ENCODE data around the gene SLC27A1.
"Not testable (repeated sequence)": the region's sequence is repeated elsewhere in the genome, so short reads cannot be mapped to it uniquely, and the experiment has no call there.

Gene SLC27A1

DNA sequence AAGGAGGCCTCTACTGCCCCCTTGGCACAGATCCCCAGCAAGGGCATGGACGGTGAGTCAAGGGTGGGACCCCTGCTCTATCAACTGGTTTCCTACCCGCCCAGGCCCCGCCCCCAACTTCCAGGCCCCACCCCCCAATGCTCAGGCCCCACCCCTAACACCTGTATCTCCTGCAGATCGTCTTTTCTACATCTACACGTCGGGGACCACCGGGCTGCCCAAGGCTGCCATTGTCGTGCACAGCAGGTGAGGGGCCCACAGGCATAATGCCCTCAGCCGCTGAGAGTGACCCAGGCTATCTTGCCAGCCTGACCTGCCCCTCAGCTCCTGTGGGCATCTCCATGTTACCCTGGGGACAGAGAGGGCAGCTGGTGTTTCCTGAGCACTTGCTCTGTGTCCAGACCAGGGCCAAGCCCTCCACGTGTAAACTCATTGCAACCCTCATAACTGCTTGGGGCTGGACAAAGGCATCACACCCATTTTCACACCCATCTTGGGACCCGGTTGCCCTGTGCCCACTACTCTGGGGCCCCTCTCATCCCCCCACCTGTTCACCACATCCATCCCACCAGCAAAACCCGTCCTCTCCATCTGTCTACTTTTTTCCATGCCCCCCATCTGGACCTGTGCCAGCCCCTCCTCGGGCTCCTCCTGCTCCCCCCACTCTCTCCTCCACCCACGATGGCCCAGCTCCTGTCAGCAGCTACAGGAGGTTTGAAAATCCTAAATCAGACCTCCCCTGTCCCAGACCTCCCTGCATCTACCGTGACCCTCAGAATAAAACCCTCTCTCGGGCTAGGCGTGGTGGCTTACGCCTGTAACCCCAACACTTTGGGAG lies 17.2 kb downstream of the SLC27A1 start:
- no peak for DNase-seq

DNA sequence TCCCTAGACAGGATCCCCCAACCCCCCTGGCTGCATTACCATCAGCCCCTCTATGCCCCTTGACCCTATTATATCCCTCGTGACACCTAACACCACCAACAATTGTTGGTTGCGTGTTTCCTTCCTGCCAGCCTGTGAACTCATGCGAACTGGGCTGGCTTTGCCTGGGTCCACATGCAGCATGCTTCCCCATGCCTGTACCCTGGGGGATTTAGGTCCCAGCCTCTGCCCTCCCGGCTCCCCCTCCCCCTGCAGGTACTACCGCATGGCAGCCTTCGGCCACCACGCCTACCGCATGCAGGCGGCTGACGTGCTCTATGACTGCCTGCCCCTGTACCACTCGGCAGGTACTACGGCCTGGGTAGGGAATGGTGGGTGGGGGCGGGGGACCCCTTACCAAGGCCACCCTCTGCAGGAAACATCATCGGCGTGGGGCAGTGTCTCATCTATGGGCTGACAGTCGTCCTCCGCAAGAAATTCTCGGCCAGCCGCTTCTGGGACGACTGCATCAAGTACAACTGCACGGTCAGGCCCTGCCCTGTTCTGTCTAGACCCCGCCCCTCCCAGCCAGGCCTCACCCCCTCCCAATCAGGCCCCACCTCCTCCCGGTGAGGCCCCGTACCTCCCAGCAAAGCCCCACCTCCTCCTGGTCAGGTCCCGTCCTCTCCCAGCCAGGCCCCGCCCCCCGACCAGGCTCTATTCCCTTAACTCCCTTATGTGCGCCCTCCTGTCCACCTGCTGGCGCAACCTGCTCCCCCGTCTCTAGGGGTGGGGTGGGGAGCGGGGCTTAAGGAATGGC lies 18.5 kb downstream of the SLC27A1 start:
- peak; percentile 68 for DNase-seq

DNA sequence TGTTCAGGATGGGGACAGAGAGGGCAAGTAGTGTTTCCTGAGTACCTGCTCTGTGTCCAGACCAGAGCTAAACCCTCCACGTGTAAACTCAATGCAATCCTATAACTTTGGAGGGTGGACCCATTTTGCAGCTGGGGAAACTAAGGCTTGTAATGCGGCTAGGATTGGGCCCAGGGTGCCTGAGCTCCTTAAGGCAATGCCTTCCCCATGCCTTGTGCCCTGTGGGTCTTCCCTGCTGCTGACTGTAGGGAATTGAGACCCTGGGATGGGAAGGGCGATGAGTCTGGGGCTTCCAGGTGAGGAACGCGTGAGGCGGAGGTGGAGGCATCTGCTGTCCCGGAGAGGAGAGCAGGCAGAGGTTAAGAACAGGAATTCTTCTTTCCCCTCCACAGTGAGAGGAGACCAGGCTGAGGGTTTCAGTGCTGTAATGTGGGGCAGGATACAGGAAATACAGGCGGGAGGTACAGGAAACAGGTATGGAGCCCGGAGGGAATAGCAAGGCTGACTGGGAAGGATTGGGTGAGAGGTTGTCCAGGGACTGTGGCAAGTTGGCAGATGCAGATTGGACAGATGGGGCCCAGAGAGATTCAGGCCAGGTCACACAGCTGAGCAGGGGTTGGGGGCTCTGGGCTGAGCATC lies 19.2 kb downstream of the SLC27A1 start:
- no peak for DNase-seq

DNA sequence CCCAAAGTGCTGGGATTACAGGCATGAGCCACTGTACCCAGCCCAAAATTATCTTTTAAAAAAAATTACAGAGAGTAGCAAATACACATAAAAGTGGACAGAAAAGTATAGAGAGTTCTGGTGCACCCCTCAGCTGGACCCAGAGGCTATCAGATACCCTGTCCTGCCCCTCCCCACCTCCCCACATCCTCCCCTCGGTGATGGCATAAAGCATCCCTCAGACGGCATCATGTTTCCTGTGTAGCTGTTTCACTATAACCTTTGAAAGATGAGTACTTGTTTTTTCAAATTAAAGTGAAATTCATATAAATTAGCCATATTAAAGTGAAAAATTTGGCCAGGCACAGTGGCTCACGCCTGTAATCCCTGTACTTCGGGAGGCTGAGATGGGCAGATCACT lies 20.1 kb downstream of the SLC27A1 start:
- DNase-seq, result no peak

DNA sequence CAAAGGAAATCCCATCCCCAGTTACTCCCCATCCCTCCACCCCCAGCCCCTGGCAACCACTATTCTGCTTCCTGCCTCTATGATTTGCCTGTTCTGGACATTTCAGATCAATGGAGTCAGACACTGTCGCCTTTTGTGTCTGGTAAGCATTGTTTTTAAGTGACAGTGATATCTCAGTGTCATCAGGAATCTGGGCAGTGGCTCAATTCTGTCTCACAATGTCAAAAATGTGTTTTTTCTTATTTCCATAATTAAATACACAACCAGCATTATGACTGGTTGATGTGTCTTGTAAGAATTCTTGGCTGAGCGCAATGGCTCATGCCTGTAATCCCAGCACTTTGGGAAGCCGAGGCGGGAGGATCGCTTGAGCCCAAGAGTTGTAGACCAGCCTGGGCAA lies 21.0 kb downstream of the SLC27A1 start:
- no peak for DNase-seq

DNA sequence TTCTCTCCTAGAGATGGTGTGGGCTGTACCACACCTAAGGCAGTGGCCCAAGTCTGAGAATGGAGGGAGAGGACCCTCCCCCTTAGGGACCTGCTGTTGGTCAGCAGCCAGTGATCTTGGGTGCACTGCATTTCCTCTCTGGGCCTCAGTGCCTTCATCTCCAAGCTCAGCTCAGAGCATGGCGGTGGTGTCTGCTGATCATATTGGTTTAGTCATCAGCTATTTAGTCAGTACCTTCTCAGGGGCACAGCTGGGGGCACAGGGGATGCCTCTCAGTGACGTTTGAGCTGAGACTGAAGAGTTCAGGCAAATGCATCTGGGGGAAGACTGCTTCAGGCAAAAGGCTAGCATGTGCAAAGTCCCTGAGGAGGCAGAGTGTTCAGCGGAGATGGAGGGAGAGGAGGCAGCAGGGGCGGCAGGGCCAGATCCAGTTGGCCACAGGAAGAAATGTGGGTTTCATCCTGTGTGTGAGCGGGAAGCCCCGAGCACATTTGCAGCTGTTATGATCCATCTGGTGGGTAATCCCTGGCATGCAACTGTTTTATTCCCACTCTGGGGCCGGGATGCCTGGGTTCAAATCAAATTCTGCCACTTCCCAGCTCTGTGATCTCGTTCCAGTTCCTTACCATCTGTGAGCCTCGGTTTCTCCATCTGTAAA lies 25.4 kb downstream of the SLC27A1 start:
- no peak for DNase-seq

DNA sequence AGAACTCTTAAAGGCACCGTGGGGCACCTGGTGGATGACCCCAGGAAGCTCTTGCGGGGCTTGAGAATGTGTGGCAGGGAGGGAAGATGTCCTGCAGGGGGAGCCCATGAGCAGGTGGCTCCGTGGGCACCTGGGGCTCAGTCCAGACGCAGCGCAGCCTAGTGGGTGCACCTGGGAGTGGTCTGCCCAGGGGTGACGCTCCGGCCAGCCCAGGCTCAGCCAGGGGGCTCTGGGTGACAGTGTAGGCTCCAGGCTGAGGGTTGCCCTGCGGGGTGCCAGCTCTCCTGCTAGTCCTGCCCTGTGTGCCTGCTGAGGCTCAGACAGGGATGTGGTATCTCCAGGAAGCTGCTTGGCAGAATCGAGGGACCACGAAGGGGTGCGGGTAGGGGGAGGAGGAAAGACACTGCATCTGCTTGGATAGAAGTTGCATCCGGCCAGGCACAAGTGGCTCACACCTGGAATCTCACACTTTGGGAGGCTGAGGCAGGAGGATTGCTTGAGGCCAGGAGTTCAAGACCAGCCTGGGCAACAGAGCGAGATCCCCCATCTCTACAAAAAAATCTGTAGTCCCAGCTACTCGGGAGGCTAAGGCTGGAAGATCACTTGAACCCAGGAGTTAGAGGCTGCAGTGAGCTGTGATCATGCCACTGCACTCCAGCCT lies 26.1 kb downstream of the SLC27A1 start:
- DNase-seq, result peak; percentile 57

DNA sequence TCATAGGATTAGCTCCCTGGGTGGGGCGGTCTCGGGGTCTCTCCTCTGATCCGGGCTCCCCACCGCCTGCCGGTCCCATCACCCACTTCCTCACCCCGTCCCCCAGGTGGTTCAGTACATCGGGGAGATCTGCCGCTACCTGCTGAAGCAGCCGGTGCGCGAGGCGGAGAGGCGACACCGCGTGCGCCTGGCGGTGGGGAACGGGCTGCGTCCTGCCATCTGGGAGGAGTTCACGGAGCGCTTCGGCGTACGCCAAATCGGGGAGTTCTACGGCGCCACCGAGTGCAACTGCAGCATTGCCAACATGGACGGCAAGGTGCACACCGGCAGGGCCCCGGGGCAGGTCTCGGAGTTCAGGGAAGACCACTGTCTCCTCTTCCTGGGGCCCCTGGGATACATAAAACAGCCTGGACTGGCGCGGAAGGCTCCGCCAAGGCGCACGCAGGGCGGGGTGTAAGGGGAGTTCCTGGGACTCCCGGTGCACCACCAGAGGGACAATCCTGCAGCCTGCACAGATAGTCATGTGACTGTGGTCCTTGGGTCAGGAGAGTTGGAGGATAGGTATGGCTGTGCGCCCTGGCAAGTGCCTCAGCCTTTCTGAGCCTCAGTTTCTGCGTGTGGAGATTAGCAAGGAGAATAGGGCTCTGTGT lies 26.9 kb downstream of the SLC27A1 start:
- no peak for DNase-seq

DNA sequence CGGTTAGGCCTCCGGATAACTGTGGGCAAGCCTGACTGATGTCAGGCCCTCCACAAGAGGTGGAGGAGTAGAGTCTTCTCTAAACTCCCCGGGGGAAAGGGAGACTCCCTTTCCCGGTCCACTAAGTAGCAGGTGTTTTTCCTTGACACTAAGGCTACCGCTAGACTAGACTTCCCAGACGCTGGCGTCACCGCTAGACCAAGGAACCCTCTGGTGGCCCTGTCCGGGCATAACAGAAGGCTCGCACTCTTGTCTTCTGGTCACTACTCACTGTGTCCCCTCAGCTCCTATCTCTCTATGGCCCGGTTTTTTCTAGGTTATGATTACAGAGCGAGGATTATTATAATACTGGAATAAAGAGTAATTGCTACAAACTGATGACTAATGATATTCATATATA lies 28.7 kb downstream of the SLC27A1 start:
- not testable (repeated sequence) for DNase-seq

DNA sequence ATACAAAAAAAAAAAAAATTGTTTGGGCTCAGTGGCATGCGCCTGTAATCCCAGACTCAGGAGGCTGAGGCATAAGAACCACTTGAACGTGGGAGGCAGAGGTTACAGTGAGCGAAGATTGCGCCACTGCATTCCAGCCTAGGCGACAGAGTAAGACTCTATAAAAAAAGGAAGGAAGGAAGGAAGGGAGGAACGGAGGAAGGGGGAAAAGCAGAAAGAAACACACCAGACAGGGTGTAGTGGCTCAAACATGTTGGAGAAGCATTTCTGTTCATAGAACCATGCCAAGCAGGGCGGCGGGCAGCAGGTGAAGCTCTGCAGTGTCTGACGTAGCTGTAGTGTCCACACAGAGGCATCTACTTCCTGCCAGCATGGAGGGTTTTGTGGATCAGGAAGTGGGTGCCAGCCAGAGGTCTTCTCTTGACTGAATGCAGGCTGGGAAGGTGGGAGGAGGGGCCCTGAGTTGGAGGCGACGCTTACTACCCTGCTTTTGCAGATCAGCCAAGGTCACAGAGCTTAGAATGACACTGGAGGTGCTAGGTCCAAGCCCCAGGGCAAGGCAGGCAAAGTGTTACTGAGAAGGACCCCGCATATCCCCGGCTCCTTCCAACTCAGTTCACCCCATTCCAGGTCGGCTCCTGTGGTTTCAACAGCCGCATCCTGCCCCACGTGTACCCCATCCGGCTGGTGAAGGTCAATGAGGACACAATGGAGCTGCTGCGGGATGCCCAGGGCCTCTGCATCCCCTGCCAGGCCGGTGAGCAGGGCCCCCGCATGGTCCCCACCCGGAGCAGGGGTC lies 29.5 kb downstream of the SLC27A1 start:
- no peak for DNase-seq

DNA sequence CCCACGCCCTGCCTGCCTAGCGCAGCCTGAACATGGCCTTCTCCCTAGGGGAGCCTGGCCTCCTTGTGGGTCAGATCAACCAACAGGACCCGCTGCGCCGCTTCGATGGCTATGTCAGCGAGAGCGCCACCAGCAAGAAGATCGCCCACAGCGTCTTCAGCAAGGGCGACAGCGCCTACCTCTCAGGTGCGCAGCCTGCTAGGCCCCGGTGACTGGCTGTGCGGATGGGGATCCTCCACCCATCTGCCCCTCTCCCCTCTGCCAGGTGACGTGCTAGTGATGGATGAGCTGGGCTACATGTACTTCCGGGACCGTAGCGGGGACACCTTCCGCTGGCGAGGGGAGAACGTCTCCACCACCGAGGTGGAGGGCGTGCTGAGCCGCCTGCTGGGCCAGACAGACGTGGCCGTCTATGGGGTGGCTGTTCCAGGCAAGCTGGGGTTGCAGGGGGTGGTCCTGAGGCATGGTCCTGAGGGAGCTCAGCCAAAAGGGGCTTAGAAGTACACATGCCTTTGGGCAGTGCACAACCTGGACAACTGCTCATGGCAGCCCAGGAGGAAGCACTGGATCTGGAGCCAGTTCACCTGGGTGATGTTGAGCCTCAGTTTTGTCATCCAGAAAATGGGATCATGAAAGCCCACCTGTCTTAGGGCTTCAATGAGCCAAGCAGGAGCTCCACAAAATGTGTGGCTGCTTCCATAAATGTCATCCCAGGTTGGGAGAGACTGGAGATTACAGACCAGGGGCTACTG lies 30.3 kb downstream of the SLC27A1 start:
- DNase-seq, result no peak

DNA sequence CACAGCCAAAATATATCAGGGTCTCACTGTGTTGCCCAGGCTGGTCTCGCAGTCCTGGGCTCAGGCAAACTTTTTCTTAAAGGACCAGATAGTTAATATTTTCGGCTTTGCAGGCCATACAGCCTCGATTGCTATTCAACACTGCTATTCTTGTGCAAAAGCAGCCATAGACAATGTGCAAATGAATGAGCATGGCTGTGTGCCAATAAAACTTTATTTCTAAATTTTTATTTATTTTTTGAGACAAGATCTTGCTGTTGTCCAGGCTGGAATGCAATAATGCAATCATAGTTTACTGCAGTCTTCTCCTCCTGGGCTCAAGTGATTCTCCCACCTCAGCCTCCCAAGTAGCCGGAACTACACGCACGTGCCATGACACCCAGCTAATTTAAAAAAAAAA lies 32.9 kb downstream of the SLC27A1 start:
- DNase-seq, result no peak

DNA sequence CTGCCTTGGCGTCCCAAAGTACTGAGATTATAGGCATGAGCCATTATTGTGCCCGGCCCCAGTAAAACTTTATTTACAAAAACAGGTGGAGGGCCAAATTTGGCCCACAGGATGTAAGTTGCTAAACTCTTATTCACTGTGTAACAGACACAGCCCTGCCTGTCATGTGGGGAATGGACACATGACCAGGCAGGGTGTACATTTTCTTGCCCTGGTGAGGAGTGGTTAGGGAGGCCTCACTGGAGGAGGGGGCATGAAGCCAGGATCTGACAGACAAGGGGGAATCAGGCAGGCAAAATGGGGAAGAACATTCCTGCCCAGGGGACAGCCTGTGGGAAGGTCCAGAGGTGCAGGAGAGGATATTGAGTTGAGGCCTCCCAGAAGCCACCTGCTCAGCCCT lies 33.7 kb downstream of the SLC27A1 start:
- no peak for DNase-seq

DNA sequence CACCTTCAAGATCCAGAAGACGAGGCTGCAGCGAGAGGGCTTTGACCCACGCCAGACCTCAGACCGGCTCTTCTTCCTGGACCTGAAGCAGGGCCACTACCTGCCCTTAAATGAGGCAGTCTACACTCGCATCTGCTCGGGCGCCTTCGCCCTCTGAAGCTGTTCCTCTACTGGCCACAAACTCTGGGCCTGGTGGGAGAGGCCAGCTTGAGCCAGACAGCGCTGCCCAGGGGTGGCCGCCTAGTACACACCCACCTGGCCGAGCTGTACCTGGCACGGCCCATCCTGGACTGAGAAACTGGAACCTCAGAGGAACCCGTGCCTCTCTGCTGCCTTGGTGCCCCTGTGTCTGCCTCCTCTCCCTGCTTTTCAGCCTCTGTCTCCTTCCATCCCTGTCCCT lies 34.1 kb downstream of the SLC27A1 start:
- DNase-seq, result no peak

DNA sequence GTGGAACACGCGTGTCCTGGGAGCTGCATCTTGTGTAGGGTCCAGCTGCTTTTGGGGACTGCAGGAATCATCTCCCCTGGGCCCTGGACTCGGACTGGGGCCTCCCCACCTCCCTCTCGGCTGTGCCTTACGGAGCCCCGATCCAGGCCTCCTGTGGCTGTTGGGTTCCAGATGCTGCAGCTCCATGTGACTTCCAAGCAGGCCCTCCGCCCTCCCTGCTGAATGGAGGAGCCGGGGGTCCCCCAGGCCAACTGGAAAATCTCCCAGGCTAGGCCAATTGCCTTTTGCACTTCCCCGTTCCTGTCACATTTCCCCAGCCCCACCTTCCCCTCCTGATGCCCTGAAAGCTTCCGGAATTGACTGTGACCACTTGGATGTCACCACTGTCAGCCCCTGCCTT lies 34.9 kb downstream of the SLC27A1 start:
- no peak for DNase-seq

DNA sequence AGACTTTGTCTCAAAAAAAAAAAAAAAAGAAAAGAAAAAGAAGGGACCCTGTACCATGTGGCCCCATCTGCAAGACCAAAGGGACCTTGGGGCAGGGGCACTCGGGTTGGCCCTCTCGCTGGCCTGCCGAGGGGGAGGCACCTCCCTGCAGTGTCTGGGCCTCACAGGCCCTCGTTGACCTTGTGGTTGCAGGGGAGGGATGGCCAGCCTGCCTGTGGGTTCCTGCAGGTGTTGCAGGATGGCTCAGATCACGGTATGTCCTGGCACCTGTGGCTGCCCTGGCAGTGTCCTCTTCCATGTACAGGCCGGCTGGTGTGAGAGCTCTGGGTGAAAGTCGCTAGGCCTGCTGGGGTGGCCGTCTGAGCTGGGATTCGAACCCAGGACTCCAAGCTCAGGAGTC lies 36.4 kb downstream of the SLC27A1 start:
- no peak for DNase-seq

DNA sequence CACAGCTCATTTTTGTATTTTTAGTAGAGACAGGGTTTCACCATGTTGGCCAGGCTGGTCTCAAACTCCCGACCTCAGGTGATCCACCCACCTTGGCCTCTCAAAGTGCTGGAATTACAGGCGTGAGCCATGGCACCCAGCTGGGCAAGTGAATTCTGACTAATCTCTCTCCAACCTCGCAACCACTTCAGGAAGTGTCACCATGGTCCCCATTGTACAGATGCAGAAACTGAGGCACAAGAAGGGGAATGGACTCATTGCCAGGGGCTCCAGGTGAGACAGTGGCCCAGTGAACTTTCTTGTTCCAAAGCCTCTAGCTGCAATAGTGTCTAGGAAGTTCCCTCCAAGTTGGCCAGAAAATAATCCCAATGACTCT lies 38.2 kb downstream of the SLC27A1 start:
- not testable (repeated sequence) for DNase-seq

DNA sequence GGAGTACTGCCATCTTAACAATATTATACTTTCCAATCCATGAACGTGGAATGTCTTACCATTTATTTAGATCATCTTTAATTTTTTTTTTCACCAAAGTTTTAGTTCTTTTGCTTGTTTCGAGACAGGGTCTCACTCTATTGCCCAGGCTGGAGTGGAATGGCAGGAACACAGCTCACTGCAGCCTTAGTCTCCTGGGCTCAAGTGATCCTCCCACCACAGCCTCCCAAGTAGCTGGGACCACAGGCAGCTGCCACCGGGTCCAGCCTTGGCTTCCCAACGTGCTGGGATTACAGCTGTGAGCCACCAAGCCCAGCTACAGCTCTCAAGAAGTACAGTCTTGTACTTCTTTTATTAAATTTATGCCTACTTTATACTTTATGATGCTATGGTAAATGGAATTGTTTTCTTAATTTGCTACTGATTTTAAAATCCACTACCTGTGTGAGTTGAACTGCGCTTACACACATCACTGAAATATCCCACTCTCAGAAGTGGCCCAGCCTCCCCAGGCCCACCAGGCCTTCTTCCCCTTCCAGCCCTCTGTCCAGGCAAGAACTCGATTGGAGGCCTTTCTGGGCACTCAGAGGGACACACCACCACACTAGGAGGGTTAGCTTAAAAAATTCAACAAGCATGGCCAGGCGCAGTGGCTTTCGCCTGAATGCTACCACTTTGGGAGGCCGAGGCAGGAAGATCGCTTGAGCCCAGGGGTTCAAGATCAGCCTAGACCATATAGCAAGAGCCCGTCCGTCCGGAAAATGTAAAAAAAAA lies 40.1 kb downstream of the SLC27A1 start:
- no peak for DNase-seq

DNA sequence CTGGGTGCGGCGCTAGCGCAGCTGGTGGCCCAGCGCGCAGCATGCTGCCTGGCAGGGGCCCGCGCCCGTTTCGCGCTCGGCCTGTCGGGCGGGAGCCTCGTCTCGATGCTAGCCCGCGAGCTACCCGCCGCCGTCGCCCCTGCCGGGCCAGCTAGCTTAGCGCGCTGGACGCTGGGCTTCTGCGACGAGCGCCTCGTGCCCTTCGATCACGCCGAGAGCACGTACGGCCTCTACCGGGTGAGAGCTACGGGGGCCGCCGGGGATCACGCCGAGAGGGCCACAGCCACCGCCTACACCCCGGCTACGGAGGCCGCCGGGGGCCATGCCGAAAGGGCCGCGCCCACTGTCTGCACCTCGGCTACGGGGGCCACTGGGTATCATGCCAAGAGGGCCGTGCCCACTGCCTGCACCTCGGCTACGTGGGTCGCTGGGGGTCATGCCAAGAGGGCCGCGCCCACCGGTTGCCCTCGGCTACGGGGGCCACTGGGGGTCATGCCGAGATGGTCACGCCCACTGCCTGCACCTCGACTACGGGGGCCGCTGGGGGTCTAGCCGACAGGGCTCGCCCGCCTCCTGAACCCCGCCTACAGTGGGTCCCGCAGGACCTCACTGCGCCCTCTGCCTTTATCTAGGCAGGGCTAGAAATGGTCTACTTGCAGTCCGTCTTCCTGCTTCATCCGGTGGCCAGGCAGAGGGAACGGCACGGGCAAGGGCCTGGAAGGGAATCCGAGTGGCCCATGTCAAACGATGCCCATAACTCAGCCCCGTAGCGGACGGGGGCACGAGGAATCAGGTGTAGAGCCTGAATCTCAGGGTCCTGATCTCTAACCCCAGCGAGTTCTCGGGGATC lies 41.6 kb downstream of the SLC27A1 start:
- peak; percentile 89 for DNase-seq

Data from left hindlimb (tissue), 1 donor.